SH-SY5Y (cell line): ENCODE measurements around the gene SFXN5.
A peak's percentile ranks its signal among the peaks of the same experiment; 100 is the strongest.

Experiments
- GATA2 ChIP-seq: IDR thresholded peaks from 2 replicates; pipeline ENCODE4 v1.6.1; 2011; ENCODE audit warnings: mild to moderate bottlenecking, low read depth, low read length
- GATA3 ChIP-seq: IDR thresholded peaks from 2 replicates; pipeline ENCODE4 v1.6.1; 2011; ENCODE audit warnings: low read depth, mild to moderate bottlenecking, low read length, moderate library complexity

Gene SFXN5

DNA sequence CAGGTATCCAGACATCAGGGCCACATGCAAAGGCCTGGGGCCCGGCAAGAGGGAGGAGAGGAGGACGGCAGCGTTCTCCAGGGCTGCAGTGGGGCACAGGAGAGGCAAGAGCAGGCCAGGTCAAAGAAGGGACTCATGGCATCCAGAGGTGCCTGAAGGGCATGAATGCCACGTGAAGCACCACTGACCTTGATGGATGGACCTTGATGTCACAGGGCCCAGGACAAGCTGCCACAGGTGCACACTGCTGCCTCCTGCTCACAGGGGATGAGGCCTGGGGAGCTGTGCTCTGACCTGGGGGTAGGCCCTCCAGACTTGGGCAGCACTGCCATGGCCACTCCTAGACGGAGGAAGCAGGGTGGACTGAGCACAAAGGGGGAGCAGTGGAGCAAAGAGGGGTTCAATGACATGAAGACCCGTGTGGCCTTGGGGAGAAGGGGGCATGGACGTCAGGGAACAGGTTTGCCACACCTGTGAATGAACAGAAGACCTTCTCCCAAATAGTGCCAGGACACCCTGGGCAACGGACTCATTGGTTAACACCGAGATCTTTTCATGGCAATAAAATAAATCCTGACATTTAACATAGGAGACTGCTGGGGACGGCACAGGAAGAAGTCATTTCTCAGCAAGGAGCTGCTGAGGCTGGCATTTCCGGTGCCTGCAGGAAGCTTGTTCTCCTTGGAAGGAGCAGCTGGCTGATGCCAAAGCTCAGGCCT is 88.6 kb downstream of the SFXN5 start:
- TF ChIP-seq GATA2, result no peak
- no peak for TF ChIP-seq GATA3

DNA sequence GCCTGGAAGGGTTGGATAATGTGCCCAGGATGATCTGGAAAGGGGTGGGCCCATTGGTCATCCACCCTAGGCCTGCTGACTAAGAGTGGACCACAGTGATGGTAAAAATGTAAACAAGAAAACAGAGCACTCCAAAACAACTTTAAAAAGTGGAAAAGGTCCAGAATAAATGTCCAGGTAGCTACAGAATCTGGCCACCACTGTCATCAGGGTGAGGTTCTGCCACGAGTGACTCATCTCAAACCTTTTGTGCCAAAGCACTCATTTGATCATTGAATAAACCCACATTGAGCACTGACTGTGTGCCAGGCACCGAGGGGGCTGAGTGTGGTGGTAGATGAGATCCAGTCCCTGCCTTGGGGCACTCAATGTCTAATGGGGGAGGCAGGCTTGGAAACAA is 89.3 kb downstream of the SFXN5 start:
- TF ChIP-seq GATA2 (no peak), GATA3 (no peak)

DNA sequence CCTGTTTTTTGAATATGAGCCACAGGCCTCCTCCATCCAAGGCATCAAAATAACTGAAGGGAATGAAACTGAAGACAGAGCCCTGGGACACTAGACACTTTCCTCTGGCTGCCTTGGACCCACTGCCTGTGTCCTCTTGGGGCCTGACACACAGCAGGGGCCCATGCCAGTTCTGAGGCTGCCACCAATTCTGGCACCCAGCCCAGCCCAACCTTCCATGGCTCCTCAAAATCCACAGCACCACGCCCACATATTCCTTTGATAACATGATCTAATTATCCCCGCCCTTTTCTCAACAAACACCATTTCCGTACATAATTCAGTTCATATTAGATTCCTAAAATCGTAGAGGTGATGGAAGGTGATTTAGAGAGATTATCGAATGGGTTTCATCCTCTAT is 90.0 kb downstream of the SFXN5 start:
- TF ChIP-seq GATA2 (no peak), GATA3 (no peak)

DNA sequence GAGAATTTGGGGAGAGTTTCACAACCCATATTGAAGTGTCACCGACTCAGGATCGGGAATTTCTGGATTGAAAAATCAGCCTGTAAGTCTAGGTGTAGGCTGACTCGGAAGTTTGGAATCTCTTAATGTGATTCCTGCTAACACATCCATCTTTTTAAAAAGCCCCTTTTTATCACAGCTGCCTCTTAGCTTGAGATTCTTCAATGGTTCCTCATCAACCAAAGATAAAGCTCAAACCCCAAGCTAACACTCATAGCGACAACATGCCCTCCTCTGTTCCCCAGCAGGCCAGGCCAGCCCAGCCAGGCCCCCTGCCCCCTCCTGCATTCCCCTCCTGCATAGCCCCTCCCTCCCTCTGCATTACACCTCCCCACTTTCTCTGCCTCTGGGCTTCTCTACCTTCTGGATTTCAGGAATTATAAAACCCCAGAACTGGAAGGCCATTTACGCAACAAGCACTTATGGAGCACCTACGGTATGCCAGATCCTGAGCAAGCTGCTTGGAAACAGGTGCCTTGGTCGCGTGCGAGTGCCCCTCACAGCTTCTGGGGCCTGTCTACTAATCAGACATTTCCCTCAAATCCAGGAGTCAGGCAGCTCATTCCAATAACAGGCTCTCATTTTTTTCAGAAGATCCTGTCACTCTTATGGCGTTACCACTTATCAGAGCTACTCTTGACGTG is 90.8 kb downstream of the SFXN5 start:
- TF ChIP-seq GATA2, result no peak
- no peak for TF ChIP-seq GATA3

DNA sequence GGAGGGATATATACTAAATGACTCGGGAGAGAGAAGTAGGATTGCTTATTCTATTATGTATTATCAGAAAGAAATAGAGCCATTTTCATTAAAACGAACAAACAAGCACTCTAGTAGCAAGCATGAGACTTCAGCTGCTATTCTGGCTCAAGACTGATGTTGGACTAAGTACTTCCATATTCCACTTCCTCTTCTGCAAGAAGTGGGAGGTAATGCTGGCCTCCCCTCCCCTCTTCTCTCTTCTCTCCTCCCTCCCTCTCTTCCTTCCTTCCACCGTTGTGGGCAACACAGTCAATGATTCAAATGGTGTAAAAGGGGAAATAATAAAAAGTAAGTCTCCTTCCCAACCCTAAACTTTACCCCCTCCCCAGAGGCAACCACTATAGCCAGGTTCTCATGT is 91.6 kb downstream of the SFXN5 start:
- TF ChIP-seq GATA2 (no peak), GATA3 (no peak)

DNA sequence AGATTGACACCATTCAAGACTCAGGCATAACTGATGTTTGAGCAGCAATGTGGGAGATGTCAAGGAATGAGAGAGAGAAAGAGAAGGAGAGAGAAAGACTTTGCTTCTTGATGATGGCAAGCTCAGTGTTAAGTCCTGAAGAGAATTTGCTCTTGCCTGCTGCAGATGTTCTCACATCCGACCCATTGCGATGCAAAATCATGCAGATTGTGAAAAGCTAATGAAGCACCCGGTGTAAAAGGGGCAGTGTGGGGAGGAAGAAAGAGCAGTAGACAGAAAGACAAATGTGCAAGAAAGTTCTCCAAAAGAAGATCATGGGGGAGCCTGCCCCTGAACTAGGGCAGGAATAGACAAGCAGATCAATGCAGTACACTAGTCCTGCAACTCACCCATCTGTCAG is 96.5 kb downstream of the SFXN5 start:
- TF ChIP-seq GATA3 (no peak), GATA2 (no peak)

DNA sequence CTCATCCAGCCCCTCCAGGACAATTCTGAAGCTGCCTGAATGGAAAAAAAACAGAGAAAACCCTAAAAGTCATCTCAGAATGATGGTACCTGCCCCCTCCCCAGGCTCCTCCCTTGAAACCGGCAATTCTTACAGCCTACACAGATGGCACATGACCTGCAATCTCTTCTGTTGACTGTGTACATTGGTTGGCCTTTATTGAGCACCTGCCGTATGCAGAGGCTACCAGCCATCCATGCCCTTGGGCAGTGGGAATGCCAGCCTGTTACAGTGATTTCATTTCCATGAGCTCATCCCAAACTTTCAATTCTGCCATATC is 97.1 kb downstream of the SFXN5 start:
- TF ChIP-seq GATA2 (no peak), GATA3 (no peak)

DNA sequence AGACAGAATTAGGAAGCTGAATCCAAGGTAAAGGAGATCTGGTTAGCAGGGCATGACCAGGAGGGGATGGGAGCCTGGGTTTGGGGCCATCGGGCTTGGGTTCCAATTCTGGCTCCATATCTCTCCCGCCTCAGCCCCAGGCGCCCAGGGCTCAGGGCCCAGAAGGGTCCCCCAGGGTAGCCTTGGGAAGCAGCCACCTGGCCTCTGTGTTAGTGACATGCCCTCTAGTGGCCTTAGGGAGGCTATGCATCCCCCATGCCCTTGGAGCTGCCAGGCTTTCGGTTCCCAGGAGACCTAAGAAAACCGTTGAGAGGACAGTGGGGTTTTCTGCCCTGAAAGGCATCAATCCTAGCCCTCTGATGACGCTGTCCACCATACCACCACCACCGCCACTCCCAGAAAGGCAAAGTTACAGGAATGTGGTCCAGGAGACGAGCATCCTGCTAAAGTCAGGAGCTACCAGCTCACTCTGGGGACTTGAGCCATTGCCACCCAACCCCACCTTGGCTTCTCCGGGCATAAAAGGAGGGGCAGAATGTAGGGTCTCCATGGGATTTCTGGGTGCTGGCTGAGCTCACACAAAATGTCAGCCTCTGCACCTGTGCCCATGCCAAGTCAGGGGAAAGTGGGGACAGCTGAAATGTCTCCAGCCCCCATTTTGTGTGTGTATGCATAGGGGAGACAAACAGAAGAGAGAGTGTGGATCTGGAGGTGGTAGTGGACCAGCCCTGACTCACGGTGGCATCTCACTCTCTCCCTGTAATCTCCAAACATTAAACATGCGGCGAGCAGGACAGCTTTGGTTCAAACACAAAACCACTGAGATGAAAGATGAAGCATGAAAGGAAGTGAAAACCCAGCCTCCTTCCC is 97.7 kb downstream of the SFXN5 start:
- TF ChIP-seq GATA3 (no peak), GATA2 (no peak)

DNA sequence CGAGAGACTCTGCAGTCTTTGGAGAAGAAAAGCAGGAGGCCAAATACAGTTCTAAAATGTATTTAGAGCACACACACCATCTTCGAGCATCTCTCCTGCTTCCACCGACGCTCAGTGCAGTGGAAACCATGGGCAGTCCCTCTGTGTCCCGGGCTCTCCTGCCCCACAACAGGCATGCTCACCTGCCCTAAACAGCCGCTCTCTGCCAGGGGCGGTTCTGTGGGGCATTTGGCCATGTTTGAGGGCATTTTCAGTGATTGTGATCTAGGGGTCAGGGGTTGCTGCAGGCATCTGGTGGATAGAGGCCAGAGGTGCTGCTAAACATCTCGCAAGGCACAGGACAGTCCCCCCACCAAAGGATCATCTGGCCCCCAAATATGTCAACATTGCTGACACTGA is 98.4 kb downstream of the SFXN5 start:
- TF ChIP-seq GATA3 (no peak), GATA2 (peak; percentile 35; the same call in 1 of the 2 replicates)

DNA sequence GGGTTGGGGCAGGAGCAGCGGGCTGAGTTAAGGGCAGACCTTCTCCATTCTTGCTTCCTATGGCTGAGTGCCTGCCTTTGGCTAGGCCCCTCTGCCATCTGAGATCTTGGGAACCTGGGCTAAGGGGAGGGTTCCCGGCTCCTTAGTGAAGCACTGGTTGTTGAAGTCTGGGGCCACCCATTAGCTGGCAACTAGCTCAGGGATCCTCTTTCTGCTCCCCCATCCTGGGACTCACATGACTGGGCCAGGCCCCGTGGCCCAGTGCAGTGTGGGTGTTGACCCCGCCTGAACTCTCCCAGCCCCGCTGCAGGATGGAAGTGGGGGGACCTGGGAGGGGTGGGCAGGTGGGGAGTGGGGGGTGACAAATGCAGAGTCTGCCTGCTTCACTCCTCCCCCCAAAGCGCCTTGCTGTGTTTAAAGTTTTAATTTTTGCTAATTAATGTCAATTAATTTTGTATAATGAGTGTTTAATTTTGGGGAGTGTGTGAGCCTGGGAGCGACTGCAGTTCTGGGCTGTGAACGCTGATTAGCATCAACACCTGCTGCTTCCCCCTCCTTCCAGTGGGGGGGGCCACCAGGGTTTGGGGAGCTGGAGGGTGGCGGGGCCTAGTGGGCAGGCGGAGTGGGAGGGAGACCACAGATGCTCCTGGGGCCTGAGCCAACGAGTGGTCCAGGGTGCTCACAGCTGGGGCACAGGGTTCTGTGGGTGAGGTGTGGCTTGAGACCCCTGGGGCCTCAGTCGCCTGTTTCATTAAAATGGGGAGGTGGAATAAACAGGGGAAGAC is 99.0 kb downstream of the SFXN5 start:
- TF ChIP-seq GATA3 (no peak), GATA2 (no peak)

DNA sequence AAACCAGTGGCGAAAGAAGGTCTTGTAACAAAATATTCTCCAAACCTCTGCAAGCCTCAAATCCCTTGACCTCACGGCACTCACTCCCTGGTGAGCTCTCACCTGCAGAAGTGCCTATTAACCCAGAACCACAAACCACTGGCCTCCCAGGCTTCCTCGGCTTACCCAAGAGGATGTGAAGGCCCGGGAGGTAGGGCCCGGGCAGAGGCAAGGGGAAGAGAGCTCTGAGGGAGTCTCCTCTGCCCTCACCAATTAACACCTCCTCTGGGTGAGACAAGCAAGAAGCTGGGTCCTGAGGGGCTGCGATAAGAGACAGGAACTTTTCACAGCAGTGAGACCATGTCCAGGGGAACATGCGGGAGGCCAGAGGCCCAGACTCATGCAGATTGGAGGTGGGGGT is 100.5 kb downstream of the SFXN5 start:
- TF ChIP-seq GATA3 (no peak), GATA2 (no peak)

DNA sequence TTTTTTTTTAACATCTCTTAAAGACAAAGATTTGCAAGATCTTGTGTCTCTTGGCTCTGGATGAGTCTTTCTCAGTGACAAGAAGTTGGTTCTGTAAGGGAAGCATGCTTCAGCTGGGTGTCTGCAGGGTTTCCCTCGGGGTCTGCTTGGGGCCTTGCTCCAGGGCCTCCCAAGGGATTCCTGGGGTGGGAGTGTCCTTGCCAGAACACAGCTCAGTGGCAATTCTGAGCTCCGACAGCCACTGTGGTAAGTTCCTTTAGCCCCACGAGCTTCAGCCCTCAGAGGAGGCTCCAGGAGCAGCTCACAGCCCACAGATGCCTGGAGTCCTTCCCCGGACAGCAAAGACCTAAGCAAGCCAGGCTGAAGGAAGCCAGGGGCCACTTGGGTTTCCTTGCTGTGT is 101.8 kb downstream of the SFXN5 start:
- TF ChIP-seq GATA2 (no peak), GATA3 (no peak)

DNA sequence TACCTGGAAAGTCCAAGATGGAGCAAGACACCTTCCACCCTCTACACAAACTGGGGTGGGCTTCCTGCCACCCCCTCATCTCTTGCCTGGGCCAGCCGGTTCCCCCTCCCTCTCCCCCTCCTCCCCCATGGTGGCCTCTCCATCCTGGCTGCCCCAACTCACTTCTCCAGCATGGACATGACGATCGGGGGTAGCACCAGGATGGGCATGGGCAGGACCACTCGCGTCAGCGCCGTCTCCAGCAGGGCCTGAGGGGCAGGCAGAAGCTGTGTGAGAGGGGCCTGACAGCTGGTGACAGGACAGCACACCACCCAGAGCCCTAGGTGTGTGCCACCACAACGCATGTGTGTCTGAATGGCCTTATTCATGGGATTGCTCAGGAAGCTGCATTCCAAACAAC is 103.2 kb downstream of the SFXN5 start:
- no peak for TF ChIP-seq GATA3
- TF ChIP-seq GATA2, result no peak
